Measurements from ENCODE around the gene MPZL1.
"Not testable (repeated sequence)": the region's sequence is repeated elsewhere in the genome, so short reads cannot be mapped to it uniquely, and the experiment has no call there.

The MPZL1 gene

GRCh38 chr1:167784876-167785550 is 63.2 kb downstream of the MPZL1 start:
- DNase-seq, result no peak

GRCh38 chr1:167786502-167786901 is 64.7 kb downstream of the MPZL1 start:
- no peak for DNase-seq

GRCh38 chr1:167789501-167789900 is 67.7 kb downstream of the MPZL1 start:
- no peak for DNase-seq

- DNase-seq, result no peak
Observed at GRCh38 chr1:167790117-167790516, 68.3 kb downstream of the MPZL1 start.

- no peak for DNase-seq
Observed at GRCh38 chr1:167791281-167792187, 69.8 kb downstream of the MPZL1 start.

- DNase-seq, result no peak
Observed at GRCh38 chr1:167792188-167792565, 70.4 kb downstream of the MPZL1 start.

- no peak for DNase-seq
Observed at GRCh38 chr1:167794043-167794442, 72.3 kb downstream of the MPZL1 start.

GRCh38 chr1:167795810-167796740 is 74.3 kb downstream of the MPZL1 start:
- DNase-seq, result no peak

- no peak for DNase-seq
Observed at GRCh38 chr1:167797015-167797414, 75.2 kb downstream of the MPZL1 start.

GRCh38 chr1:167798952-167799351 is 77.2 kb downstream of the MPZL1 start:
- no peak for DNase-seq

GRCh38 chr1:167799747-167800146 is 78.0 kb downstream of the MPZL1 start:
- no peak for DNase-seq

GRCh38 chr1:167800251-167800650 is 78.5 kb downstream of the MPZL1 start:
- DNase-seq, result no peak

- no peak for DNase-seq
Observed at GRCh38 chr1:167802235-167802634, 80.5 kb downstream of the MPZL1 start.

- DNase-seq, result peak; percentile 82
Observed at GRCh38 chr1:167803358-167804207, 81.8 kb downstream of the MPZL1 start.

- DNase-seq, result no peak
Observed at GRCh38 chr1:167805041-167805556, 83.3 kb downstream of the MPZL1 start.

- not testable (repeated sequence) for DNase-seq
Observed at GRCh38 chr1:167806235-167806634, 84.5 kb downstream of the MPZL1 start.

GRCh38 chr1:167806676-167807075 is 84.9 kb downstream of the MPZL1 start:
- DNase-seq, result not testable (repeated sequence)

- no peak for DNase-seq
Observed at GRCh38 chr1:167808104-167808503, 86.3 kb downstream of the MPZL1 start.

GRCh38 chr1:167808690-167809089 is 86.9 kb downstream of the MPZL1 start:
- DNase-seq, result no peak

GRCh38 chr1:167812972-167813371 is 91.2 kb downstream of the MPZL1 start:
- no peak for DNase-seq

GRCh38 chr1:167815650-167816049 is 93.9 kb downstream of the MPZL1 start:
- no peak for DNase-seq

Data from T-helper 9 cell (primary cell).